ENCODE measurements around the gene TCEANC.

- TF ChIP-seq POLR2AphosphoS5 (IDR thresholded peaks at IDR 0.05; ENCODE audit: borderline replicate concordance, low read depth, low read length), result no peak
- TF ChIP-seq EZH2 (IDR thresholded peaks at IDR 0.05), result no peak
These were observed 34.3 kb downstream of the TCEANC start for GRCh38 chrX:13687203-13687602.

Measured in SK-N-MC (cell line).